Measurements from ENCODE around the gene RORC.
"Not testable (repeated sequence)": the region's sequence is repeated elsewhere in the genome, so short reads cannot be mapped to it uniquely, and the experiment has no call there.

The RORC gene

GRCh38 chr1:151831605-151832004 is at the start of gene RORC:
RORC (minus strand) TSS chr1:151831802; CDS start chr1:151831764, 38 bp downstream.
- no peak for DNase-seq

DNA sequence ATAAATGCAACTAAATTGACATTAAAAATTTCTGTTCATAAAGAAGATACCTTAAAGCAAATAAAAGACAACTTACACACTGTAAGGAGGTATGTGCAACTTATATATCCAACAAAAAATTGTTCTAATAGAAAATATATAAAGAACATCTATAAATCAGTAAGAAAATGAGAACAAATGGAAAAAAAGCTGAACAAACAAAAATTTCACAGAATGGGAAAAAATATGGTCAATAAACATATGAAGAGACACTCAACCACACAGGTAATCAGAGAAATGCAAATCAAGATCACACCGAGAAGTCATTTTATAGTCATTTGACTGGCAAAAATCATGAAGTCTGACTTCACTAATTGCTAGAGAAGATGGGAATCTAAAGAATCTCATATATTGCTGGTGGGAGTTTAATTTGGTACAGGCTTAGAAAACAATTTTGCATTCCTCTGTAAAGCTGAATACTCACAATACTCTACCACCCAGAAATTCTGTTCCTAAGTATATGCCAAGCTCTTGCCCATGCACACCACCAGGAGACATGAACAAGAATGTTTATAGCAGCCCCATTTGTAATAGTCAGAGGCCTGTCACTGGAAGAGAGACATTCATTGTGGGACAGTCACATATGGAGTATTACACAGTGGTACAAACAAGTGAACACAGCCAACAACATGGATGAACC is 44.0 kb upstream of the RORC start:
- DNase-seq, result no peak

DNA sequence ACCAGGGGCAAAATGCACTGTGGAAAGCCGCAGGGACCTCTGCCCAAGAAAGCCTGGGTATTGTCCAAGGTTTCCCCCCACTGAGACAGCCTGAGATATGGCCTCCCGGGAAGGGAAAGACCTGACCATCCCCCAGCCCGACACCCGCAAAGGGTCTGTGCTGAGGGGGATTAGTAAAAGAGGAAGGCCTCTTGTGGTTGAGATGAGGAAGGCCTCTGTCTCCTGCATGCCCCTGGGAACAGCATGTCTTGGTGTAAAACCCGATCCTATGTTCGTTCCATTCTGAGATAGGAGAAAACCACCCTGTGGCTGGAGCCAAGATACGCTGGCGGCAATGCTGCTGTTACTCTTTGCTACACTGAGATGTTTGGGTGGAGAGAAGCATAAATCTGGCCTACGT is 41.2 kb upstream of the RORC start:
- DNase-seq, result not testable (repeated sequence)

DNA sequence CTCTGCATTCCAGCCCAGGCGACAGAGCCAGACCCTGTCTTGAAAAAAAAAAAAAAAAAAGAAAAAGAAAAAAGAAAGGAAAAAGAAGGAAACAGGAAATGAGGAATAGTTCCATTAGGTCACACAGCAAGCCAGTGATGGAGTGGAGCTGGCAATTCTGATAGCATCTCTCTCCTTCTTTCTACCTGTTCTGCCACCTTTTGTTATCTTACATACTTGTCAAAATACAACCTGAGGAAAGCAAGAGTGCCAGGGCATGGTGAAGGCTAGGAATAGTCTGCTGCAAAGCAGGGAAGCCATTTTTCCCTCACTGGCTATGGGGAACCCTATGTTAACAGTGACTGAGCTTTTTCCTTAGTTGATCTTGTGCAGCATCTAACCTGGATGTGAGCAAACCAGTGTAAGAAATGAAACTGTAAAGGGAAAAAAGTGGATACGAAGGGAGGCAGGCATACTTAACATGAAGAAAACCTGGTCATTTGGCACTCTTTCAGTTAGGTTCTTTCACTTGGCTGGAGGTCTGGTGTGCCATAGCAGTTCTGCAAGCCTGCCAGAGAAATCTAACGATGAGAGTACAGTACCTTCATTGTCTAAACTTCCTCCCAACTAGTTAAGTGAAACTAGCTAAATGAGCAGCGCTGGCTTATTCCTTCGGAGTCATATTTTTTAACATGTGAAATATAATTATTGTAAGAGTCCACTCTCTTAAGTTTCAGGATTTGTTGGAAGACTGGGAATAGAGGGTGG is 39.9 kb upstream of the RORC start:
- no peak for DNase-seq

GRCh38 chr1:151868486-151868885 is 36.9 kb upstream of the RORC start:
- DNase-seq, result no peak

GRCh38 chr1:151867765-151868411 is 36.3 kb upstream of the RORC start:
- no peak for DNase-seq

DNA sequence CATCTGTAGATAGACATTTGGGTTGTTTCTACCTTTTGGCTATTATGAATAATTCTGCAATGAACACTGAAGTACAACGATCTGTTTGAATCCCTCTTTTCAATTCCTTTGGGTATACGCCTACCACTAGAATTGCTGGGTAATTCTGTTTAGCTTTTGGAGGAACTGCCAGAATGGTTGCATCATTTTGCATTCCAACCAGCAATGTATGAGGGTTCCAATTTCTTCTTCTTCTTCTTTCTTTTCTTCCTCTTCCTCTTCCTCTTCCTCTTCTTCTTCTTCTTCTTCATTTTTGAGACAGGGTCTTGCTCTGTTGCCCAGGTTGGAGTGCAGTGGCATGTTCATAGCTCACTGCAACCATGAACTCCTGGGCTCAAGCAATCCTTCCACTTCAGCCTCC is 35.7 kb upstream of the RORC start:
- no peak for DNase-seq

DNA sequence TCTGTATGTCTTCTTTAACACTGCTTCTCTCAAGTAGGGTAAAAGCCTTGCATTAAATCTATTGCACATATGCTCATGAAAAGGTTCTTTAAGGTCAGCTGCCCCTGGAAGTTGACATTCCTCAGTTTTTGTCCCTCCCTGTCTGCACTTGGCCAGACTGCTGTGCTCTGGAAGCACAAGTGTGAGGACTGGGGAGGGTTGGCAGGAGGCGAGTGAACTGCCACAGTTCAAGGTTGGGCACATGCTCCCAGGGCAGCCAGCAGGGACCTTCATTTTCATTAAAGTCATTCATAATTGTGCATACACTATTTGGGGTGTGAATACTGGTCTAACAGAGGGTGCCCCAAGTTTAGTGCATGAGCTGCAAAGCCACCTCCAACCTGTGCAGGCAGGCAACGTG is 32.8 kb upstream of the RORC start:
- no peak for DNase-seq

DNA sequence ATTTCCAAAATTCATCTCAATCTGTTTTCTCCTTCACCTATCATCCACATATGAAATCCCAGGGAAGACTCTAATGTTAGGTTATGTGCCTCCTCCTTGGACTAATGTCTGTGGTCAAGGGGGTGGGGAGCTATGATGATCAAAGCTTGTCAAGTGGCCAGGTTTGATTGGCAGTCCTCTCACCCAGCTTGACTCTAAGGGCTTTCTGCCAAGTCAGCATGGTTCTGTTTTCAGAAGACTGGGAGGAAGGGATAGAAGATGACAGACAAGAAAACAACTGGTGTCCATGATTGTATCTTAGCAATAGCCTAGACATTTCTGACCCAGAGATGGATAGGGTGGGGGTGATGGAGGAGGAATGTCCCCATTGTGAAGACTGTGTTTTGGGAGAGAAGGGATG is 31.0 kb upstream of the RORC start:
- DNase-seq, result no peak

GRCh38 chr1:151860504-151861187 is 29.0 kb upstream of the RORC start:
- no peak for DNase-seq

DNA sequence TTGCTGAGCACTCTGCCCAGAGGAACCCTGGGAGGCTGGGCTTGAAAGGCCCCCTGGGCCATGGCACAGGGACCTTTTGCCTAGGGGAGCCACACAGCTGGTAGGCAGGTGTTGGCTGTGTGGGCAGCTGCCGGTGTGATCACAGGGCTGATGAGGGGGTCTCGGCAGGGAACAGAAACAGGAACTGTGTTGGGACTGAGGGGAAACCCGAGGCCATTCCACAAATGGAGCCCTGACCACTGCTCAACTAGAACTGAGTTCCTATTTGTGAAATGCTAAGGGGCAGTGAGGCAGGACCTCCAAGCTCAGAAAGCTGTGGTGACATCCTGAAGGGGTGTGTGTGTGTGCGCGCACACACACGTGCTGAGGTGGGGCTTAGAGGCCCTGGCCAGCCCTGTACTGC is 28.3 kb upstream of the RORC start:
- DNase-seq, result no peak

DNA sequence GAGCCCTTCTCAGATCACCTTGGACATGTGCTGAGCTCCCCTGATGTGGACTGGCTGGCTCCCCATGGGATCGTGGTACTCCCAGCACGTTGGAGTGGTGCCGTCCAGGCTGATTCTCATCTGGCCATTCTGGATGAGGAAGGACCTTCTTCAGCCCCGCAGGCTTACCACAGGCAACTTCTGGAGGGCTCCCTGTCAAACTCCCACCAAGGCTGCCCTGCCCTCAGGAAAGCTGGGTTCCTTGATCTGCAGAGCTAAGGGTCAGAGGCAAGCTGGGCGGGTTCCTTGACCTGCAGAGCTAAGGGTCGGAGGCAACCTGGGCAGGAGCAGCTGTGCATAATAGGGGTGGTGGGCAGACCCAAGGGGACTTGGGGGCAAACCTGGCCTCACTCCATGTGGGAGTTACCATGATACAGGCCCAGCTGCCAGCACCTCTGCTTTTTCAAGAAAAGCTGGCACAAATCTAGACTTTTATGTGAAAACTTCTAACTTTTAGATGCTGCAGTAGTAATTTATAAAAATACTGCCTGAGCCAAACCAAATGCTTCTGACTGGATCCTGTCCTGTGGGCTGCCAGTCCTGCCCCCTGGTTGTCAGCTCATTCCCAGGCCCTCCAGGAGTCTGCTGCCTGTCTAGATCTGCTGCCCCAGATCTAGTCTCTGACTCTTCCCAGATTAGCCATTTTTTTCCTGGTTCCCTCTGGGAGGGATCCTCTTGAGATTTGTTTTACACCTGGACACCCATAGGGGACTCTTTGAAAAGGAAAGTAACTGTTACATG is 27.5 kb upstream of the RORC start:
- DNase-seq, result no peak

DNA sequence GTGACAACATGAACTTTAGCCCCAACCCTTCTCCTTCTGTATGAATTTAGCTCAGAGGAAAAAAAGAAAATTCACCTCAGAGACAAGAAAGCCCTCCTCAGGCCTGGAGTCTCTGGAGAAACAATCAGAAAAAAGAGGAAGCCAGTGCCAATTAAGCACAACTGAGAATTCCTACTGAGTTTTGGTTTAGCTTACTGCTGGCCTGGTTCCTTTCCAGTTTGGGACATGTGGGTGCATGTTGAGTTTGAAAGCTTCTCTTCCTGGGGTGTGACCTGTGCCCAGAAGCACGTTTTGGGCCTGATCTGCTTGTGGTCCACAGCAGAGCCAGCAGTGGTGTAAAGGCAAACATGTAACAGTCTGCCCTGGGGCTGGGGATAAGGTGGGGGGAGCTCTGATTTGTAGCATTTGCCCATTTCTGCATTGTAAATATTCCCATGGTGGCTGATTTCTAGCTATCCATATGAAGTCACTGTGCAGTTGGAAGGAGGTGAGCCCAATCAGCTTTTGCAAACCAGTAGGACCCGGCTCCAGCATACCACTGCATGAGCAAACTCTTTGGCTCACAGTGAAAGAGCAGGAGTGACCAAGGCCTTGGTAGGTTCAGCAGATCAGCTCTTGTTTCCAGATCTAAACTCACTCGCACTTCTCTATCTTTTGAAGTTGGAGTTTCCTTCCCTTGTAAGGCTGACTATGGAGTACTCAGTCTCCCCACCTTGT is 26.6 kb upstream of the RORC start:
- DNase-seq, result no peak

GRCh38 chr1:151855933-151856332 is 24.3 kb upstream of the RORC start:
- no peak for DNase-seq

DNA sequence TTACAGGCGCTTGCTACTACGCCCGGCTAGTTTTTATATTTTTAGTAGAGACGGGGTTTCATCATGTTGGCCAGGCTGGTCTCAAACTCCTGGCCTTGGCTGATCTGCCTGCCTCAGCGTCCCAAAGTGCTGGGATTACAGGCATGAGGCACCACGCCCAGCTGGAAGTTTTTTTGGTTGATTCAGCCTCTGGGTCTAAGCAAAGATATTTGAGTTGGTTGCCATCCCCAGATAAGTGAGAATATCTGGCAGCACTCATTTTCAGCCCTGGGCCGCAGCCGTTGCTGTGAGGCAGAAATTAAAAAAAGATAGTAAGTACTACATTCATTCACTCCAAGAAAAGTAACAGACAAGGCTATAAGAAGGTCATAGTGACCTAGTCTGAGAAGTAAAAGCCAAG is 23.9 kb upstream of the RORC start:
- DNase-seq, result not testable (repeated sequence)

- no peak for DNase-seq
These were observed 23.1 kb upstream of the RORC start for GRCh38 chr1:151854658-151855057.

- no peak for DNase-seq
These were observed 21.9 kb upstream of the RORC start, which contains the start of gene THEM5 for GRCh38 chr1:151853411-151853943. THEM5 (minus strand) TSS chr1:151853712; CDS start chr1:151853565, 147 bp downstream.

DNA sequence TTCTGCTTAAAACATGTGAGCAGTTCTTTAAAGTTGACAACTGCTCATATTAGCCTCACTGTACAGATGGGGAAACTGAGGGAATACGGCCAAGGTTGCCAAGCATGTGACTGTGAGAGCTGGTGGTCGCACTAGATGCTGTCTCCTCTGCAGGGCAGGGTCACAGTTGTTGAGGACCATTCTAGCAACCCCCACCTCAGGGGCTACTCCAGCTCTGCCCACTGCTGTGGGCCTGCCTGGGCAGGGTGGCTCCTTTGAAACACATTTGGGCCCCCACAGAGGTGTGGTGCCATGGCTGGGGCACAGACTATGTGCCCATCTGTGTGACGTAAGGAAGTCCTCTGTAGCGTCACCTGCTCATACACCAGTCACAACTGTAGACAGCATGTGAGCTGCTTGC is 21.1 kb upstream of the RORC start:
- DNase-seq, result no peak

GRCh38 chr1:151851886-151852285 is 20.3 kb upstream of the RORC start:
- no peak for DNase-seq

DNA sequence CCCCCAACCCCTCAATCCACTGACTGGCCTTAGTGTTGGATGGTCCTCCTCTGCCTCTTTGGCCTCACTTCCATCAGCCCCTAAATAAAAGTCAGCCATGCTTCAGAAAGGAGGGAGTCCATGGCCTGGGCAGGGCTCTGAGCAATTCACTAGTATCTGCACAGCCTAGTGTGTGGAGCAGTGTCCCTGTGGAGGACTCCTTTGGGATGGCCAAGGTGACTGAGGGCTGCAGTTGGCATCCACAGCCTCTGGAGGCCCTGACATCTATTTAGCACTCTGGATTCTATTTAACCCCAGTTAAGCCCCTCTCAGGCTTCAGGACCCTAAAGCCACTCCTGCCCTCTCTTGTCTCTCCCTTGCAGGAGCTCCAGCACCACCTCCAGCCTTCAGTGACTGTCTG is 18.3 kb upstream of the RORC start:
- no peak for DNase-seq

DNA sequence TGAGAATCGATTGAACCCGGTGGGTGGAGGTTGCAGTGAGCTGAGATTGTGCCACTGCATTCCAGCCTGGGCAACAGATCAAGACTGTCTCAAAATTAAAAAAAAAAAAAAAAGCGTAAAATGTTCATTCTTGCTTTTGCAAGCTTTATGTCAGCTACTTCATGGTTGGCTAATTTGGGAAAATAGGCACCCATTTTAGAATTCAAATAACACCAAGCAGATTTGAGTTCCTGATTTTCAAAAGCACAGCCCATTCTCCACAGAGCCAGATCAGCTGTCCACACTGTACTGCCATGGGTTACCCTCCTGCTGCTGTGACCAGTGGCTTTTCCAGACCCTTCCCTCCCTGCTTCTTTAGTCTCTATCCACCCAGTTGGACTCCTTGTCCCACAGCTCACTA is 17.5 kb upstream of the RORC start:
- DNase-seq, result no peak

Data from stimulated activated naive CD4-positive, alpha-beta T cell treated with Interleukin-2 at 50 U/mL for 16 hours (primary cell).